GM12878 (cell line): ENCODE measurements around the gene LRCH4. TPM values are rescaled to one million over a fixed set of nuclear protein-coding genes. Genes with fewer than 3 reads are reported as not detected.

Source experiments
- ATAC-seq: fragments of 200-7000 bp; cut with Tn5 transposase; 3 replicates; pipeline ENCODE4 v1.9.1; 2020; ENCODE audit warnings: mild to moderate bottlenecking, moderate library complexity
- BruUV-seq: library from RNA; stranded (reverse); fragments of 400-500 nt; replicated peaks from 2 replicates; lab custom pipeline; 2021; lab: Mats Ljungman, UMichigan
- CTCF ChIA-PET: fragments of 300-600 bp; sonication (Branson Sonifier 250); formaldehyde crosslinking; extraction: SDS; loops from one replicate; lab custom pipeline; 2021; ENCODE audit warnings: inconsistent platforms; lab: Yijun Ruan, JAX
- POLR2A ChIA-PET: fragments of 350-600 bp; formaldehyde crosslinking; extraction: SDS; loops from one replicate; lab custom pipeline; 2021; ENCODE audit warnings: inconsistent platforms; lab: Charles Lee
- RAD21 ChIA-PET: fragments of 300-600 bp; sonication (Branson Sonifier 250); formaldehyde crosslinking; loops from one replicate; lab custom pipeline; 2023; ENCODE audit warnings: antibody characterized with exemption; ENCODE audit not compliant: unreplicated experiment; lab: Charles Lee
- SMC1A ChIA-PET: fragments of 300-600 bp; sonication (Branson Sonifier 250); formaldehyde crosslinking; loops from one replicate; lab custom pipeline; 2023; ENCODE audit not compliant: unreplicated experiment, uncharacterized antibody; lab: Charles Lee
- DNase-seq: peaks from one replicate; pipeline ENCODE4 v3.0.0-alpha.2; 2011; ENCODE audit warnings: low read depth, low spot score
- FAIRE-seq: peaks from 3 replicates; lab custom pipeline; 2011; peaks lifted over from hg19 to GRCh38; lab: Jason Lieb, UNC
- H2AFZ ChIP-seq: 2 replicates; pipeline ENCODE4 v1.6.0; 2011; ENCODE audit warnings: low read depth, low read length, control low read depth; ENCODE audit not compliant: control insufficient read depth
- H3K27ac ChIP-seq: 2 replicates; pipeline ENCODE4 v1.5.1; 2011; ENCODE audit warnings: control low read depth; ENCODE audit not compliant: control insufficient read depth, insufficient read depth
- H3K27me3 ChIP-seq, 2 experiments: replicated peaks in 1 of 2; 2 replicates each; pipeline versions ENCODE4 v1.6.0 to v1.6.1; 2011; ENCODE audit warnings: low read length in 1 of 2; ENCODE audit not compliant: control insufficient read depth in 2 of 2, insufficient read depth in 2 of 2
- H3K36me3 ChIP-seq, 2 experiments: 2 replicates each; pipeline ENCODE4 v1.5.1; 2011; ENCODE audit warnings: low read length in 1 of 2; ENCODE audit not compliant: control insufficient read depth in 2 of 2, insufficient read depth in 2 of 2
- H3K4me1 ChIP-seq: 2 replicates; pipeline ENCODE4 v1.6.1; 2011; ENCODE audit warnings: mild to moderate bottlenecking, low read length, moderate library complexity, mixed read lengths; ENCODE audit not compliant: control insufficient read depth, insufficient read depth
- H3K4me2 ChIP-seq: 2 replicates; pipeline ENCODE4 v1.6.0; 2011; ENCODE audit warnings: control low read depth; ENCODE audit not compliant: control insufficient read depth, insufficient read depth
- H3K4me3 ChIP-seq: fragments of 200-600 bp; sonication (generic); 2 replicates; pipeline ENCODE4 v1.5.1; 2016
- H3K79me2 ChIP-seq: 2 replicates; pipeline ENCODE4 v1.6.0; 2011; ENCODE audit warnings: low read length; ENCODE audit not compliant: control insufficient read depth, insufficient read depth
- H3K9ac ChIP-seq: 2 replicates; pipeline ENCODE4 v1.8.0; 2011; ENCODE audit warnings: low read length, control low read depth, mixed read lengths; ENCODE audit not compliant: control insufficient read depth, insufficient read depth
- H3K9me3 ChIP-seq: replicated peaks from 3 replicates; pipeline ENCODE4 v1.5.1; 2011; ENCODE audit warnings: mild to moderate bottlenecking, low read length; ENCODE audit not compliant: control insufficient read depth, insufficient read depth
- H4K20me1 ChIP-seq: 2 replicates; pipeline ENCODE4 v1.6.0; 2011; ENCODE audit not compliant: control insufficient read depth, insufficient read depth
- CHD2 ChIP-seq: IDR thresholded peaks from 2 replicates; pipeline ENCODE4 v1.6.1; 2011; ENCODE audit warnings: low read depth, low read length, improper control_type of control experiment, borderline replicate concordance
- EED ChIP-seq: sonication (generic); IDR thresholded peaks from 2 replicates; pipeline ENCODE4 v1.6.1; 2016; ENCODE audit warnings: antibody characterized with exemption, low read depth
- FOS ChIP-seq: IDR thresholded peaks from 3 replicates; pipeline ENCODE4 v1.6.1; 2011; ENCODE audit warnings: borderline replicate concordance; ENCODE audit not compliant: insufficient read length; ENCODE audit errors: extremely low read depth
- IKZF2 ChIP-seq, 2 experiments: fragments of 450-650 bp; IDR thresholded peaks; 2 replicates each; pipeline ENCODE4 v1.6.1; 2017; ENCODE audit warnings: mild to moderate bottlenecking in 2 of 2, moderate library complexity in 2 of 2
- IRF4 ChIP-seq: IDR thresholded peaks from 2 replicates; pipeline ENCODE4 v1.6.1; 2011; ENCODE audit warnings: low read depth, low read length
- JUND ChIP-seq: IDR thresholded peaks from 2 replicates; pipeline ENCODE4 v1.6.1; 2012; ENCODE audit warnings: low read depth, mild to moderate bottlenecking, low read length, improper control_type of control experiment, moderate library complexity
- KAT2A ChIP-seq: conservative IDR thresholded peaks from 2 replicates; pipeline ENCODE4 v1.6.1; 2011; ENCODE audit warnings: low read depth, low read length; ENCODE audit not compliant: control insufficient read depth
- RFX5 ChIP-seq: IDR thresholded peaks from 2 replicates; pipeline ENCODE4 v1.6.1; 2011; ENCODE audit warnings: low read depth, low read length, improper control_type of control experiment
- SREBF2 ChIP-seq: IDR thresholded peaks from 2 replicates; pipeline ENCODE4 v1.6.1; 2012; ENCODE audit warnings: mild to moderate bottlenecking, low read length
- ZNF384 ChIP-seq: IDR thresholded peaks from 2 replicates; pipeline ENCODE4 v1.6.1; 2012; ENCODE audit warnings: low read depth, mild to moderate bottlenecking, low read length, improper control_type of control experiment, borderline replicate concordance
- WGBS: methylation state at CpG from one replicate; pipeline ENCODE4 v1.1.6; 2016; ENCODE audit warnings: low lambda C conversion rate; ENCODE audit not compliant: insufficient replicate concordance, insufficient coverage; ENCODE audit errors: missing lambda C conversion rate; 5-methylcytosine and 5-hydroxymethylcytosine counted together
- in situ Hi-C: fragments of 300-500 bp; cut with MboI; formaldehyde crosslinking; loops from 9 replicates; pipeline ENCODE4 v1.14.3; 2018; ENCODE audit warnings: mixed read lengths
- intact Hi-C: fragments of 100-400 bp; cut with micrococcal nuclease; formaldehyde crosslinking; loops from one replicate; pipeline ENCODE4 v1.14.2; 2022; ENCODE audit not compliant: unreplicated experiment
- polyA plus RNA-seq, 11 experiments: library from polyadenylated mRNA; depleted of rRNA in 4 of 11; unstranded in 6 of 11; stranded (reverse) in 5 of 11; fragments of >200 nt; fragmentation: Nextera tagmentation in 4 of 11; fragmentation: Illumina TruSeq in 1 of 11; extraction: Ambion mirVana in 4 of 11; extraction: Trizol in 1 of 11; gene quantifications; 1 replicate in 1 of 11; 2 replicates in 10 of 11; pipeline versions ENCODE4 v1.2.1 to v1.2.3, GENCODE V29; 2011 to 2016; ENCODE audit warnings: inconsistent platforms in 2 of 11, missing spikeins in 2 of 11, low read depth in 1 of 11
- total RNA-seq, 4 experiments: library from RNA; depleted of rRNA in 3 of 4; stranded (reverse); fragments of >200 nt in 3 of 4; fragmentation: Illumina TruSeq in 1 of 4; extraction: Trizol in 1 of 4; gene quantifications; 2 replicates each; pipeline versions ENCODE4 v1.2.1 to v1.2.3, GENCODE V29; 2013 to 2021
- TF ChIP-seq, protein P1 (sequence below): IDR thresholded peaks from 2 replicates; pipeline ENCODE4 v1.6.1; 2011; ENCODE audit warnings: low read depth, low read length, improper control_type of control experiment, borderline replicate concordance
- TF ChIP-seq, protein P2 (sequence below): fragments of 150-350 bp; IDR thresholded peaks from 2 replicates; pipeline ENCODE4 v1.6.1; 2014; ENCODE audit warnings: mild to moderate bottlenecking, low read depth, low read length
- TF ChIP-seq, protein P3 (sequence below): fragments of 450-650 bp; IDR thresholded peaks from 2 replicates; pipeline ENCODE4 v1.6.1; 2017; ENCODE audit warnings: mild to moderate bottlenecking, moderate library complexity

Gene LRCH4
- total and polyA plus RNA-seq, 10 of the 15 experiments (the other 5 are each of a cell fraction or from before 2014, with no cell fraction given): 0.58 to 96.7 (median 28.4) TPM

DNA sequence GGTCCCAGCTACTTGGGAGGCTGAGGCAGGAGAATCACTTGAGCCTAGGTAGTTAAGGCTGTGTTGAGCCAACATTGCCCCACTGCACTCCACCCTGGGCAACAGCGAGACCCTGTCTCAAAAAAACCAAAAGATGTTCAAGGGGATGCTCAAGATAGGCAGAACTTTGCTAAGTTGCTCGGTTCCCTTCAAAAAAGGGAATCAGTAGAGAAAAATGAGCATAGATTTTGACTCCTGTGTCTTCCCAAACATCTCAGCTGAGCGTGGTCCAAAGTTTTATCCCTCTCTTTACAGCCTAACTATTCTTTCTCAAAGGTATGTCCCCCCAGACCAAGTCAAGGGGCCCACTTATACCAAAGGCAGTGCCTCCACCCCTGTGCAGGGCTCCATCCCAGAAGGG lies 32.9 kb downstream of the LRCH4 start (continued):
- TF ChIP-seq, protein P1, sequence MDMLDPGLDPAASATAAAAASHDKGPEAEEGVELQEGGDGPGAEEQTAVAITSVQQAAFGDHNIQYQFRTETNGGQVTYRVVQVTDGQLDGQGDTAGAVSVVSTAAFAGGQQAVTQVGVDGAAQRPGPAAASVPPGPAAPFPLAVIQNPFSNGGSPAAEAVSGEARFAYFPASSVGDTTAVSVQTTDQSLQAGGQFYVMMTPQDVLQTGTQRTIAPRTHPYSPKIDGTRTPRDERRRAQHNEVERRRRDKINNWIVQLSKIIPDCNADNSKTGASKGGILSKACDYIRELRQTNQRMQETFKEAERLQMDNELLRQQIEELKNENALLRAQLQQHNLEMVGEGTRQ: no peak
- TF ChIP-seq SREBF2 (no peak), FOS (no peak)

DNA sequence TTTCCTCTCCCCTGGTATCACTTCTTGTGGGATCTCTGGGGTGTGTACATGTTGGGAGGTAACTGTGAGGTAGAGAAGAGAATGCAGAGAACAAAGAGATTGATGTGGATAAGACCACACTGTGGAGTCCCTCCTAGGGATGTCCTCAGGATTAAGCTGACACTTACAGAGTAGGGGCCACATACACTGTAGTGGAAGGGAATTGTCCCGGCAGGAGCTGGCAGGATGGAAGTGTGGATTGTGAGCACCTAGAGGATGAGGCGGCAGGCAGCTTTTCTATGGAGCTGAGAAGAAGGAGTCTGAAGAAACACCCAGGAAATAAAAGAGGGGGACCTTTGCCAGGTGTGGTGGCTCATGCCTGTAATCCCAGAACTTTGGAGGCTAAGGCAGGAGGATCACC lies 33.4 kb downstream of the LRCH4 start:
- WGBS: 100% methylated on average over 2 of the region's 2 CpGs
- in situ Hi-C loops: no loop called here
- H3K27ac ChIP-seq: no peak overlapping the region

More for the DNA sequence above, 33.4 kb downstream of the LRCH4 start:
- Histone ChIP-seq H3K9ac (no peak overlapping the region), H2AFZ (no peak overlapping the region), H3K27me3 (no peaks in the 10 kb centered on the region), H3K4me1 (peaks cover 30% of the 10 kb centered on the region), H4K20me1 (no peaks in the 10 kb centered on the region), H3K4me3 (no peak overlapping the region), H3K9me3 (no peaks in the 10 kb centered on the region), H3K79me2 (peaks cover 16% of the 10 kb centered on the region), H3K4me2 (no peak overlapping the region), H3K36me3 (peaks cover 19 to 49% of the 10 kb centered on the region in 2 experiments)
- ChIA-PET POLR2A (no interaction called here), SMC1A (no interaction called here), CTCF (no interaction called here), RAD21 (no interaction called here)
- TF ChIP-seq ZNF384 (no peak), CHD2 (no peak), RFX5 (no peak), KAT2A (no peak), IKZF2 (IDR thresholded peaks at IDR 0.05) (no peak), EED (no peak), JUND (no peak), IRF4 (no peak)
- TF ChIP-seq, protein P2, sequence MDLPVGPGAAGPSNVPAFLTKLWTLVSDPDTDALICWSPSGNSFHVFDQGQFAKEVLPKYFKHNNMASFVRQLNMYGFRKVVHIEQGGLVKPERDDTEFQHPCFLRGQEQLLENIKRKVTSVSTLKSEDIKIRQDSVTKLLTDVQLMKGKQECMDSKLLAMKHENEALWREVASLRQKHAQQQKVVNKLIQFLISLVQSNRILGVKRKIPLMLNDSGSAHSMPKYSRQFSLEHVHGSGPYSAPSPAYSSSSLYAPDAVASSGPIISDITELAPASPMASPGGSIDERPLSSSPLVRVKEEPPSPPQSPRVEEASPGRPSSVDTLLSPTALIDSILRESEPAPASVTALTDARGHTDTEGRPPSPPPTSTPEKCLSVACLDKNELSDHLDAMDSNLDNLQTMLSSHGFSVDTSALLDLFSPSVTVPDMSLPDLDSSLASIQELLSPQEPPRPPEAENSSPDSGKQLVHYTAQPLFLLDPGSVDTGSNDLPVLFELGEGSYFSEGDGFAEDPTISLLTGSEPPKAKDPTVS: no peak
- TF ChIP-seq, protein P3, sequence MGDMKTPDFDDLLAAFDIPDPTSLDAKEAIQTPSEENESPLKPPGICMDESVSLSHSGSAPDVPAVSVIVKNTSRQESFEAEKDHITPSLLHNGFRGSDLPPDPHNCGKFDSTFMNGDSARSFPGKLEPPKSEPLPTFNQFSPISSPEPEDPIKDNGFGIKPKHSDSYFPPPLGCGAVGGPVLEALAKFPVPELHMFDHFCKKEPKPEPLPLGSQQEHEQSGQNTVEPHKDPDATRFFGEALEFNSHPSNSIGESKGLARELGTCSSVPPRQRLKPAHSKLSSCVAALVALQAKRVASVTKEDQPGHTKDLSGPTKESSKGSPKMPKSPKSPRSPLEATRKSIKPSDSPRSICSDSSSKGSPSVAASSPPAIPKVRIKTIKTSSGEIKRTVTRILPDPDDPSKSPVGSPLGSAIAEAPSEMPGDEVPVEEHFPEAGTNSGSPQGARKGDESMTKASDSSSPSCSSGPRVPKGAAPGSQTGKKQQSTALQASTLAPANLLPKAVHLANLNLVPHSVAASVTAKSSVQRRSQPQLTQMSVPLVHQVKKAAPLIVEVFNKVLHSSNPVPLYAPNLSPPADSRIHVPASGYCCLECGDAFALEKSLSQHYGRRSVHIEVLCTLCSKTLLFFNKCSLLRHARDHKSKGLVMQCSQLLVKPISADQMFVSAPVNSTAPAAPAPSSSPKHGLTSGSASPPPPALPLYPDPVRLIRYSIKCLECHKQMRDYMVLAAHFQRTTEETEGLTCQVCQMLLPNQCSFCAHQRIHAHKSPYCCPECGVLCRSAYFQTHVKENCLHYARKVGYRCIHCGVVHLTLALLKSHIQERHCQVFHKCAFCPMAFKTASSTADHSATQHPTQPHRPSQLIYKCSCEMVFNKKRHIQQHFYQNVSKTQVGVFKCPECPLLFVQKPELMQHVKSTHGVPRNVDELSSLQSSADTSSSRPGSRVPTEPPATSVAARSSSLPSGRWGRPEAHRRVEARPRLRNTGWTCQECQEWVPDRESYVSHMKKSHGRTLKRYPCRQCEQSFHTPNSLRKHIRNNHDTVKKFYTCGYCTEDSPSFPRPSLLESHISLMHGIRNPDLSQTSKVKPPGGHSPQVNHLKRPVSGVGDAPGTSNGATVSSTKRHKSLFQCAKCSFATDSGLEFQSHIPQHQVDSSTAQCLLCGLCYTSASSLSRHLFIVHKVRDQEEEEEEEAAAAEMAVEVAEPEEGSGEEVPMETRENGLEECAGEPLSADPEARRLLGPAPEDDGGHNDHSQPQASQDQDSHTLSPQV: no peak
- no peak for ATAC-seq
- BruUV-seq: no TSS peak
- no peak for DNase-seq
- FAIRE-seq: no peak
- intact Hi-C loops: no loop called here
